HepG2 (cell line): ENCODE data around the gene NOTUM. TPM values are rescaled to one million over a fixed set of nuclear protein-coding genes. Genes with fewer than 3 reads are reported as not detected.

Experiments
- HHEX ChIP-seq: IDR thresholded peaks from 2 replicates; pipeline ENCODE4 v1.6.1; 2016; ENCODE audit warnings: control low read depth
- HNF4A ChIP-seq: sonication (generic); formaldehyde crosslinking; IDR thresholded peaks from 2 replicates; pipeline ENCODE4 v1.4.0; 2020; ENCODE audit warnings: missing genetic modification reagents
- KLF15 ChIP-seq: sonication (generic); formaldehyde crosslinking; IDR thresholded peaks from 2 replicates; pipeline ENCODE4 v1.8.1; 2023; ENCODE audit warnings: borderline replicate concordance, mild to moderate bottlenecking, inconsistent platforms, missing genetic modification reagents, mixed read lengths
- REXO4 ChIP-seq: sonication (generic); formaldehyde crosslinking; IDR thresholded peaks from 2 replicates; pipeline ENCODE4 v1.8.0; 2022; ENCODE audit warnings: missing genetic modification reagents, mild to moderate bottlenecking, borderline replicate concordance
- RXRA ChIP-seq: sonication (generic); formaldehyde crosslinking; IDR thresholded peaks from 2 replicates; pipeline ENCODE4 v1.5.1; 2020; ENCODE audit warnings: missing genetic modification reagents
- SIN3A ChIP-seq: IDR thresholded peaks from 2 replicates; pipeline ENCODE4 v1.6.1; 2011; ENCODE audit warnings: low read depth, mild to moderate bottlenecking, control low read depth, low read length, borderline replicate concordance
- SIX4 ChIP-seq: sonication (generic); formaldehyde crosslinking; IDR thresholded peaks from 2 replicates; pipeline ENCODE4 v1.4.0; 2020; ENCODE audit warnings: missing genetic modification reagents
- YEATS2 ChIP-seq: sonication (generic); formaldehyde crosslinking; IDR thresholded peaks from 2 replicates; pipeline ENCODE4 v1.4.0; 2020; ENCODE audit warnings: missing genetic modification reagents, borderline replicate concordance
- ZBTB44 ChIP-seq: sonication (generic); formaldehyde crosslinking; IDR thresholded peaks from 2 replicates; pipeline ENCODE4 v1.4.0; 2020; ENCODE audit warnings: missing genetic modification reagents
- ZFX ChIP-seq: sonication (generic); formaldehyde crosslinking; IDR thresholded peaks from 2 replicates; pipeline ENCODE4 v1.4.0; 2020; ENCODE audit warnings: mild to moderate bottlenecking, low read depth, missing genetic modification reagents, moderate library complexity
- ZMAT3 ChIP-seq: sonication (generic); formaldehyde crosslinking; conservative IDR thresholded peaks from 2 replicates; pipeline ENCODE4 v1.7.0; 2021; ENCODE audit warnings: missing genetic modification reagents
- ZNF124 ChIP-seq: sonication (generic); formaldehyde crosslinking; IDR thresholded peaks from 2 replicates; pipeline ENCODE4 v1.4.0; 2020; ENCODE audit warnings: missing genetic modification reagents
- ZNF160 ChIP-seq: sonication (generic); formaldehyde crosslinking; IDR thresholded peaks from 2 replicates; pipeline ENCODE4 v1.8.0; 2022; ENCODE audit warnings: mild to moderate bottlenecking, inconsistent platforms, missing genetic modification reagents
- ZNF232 ChIP-seq: sonication (generic); formaldehyde crosslinking; IDR thresholded peaks from 2 replicates; pipeline ENCODE4 v1.4.0; 2020; ENCODE audit warnings: missing genetic modification reagents, borderline replicate concordance
- ZNF235 ChIP-seq: sonication (generic); formaldehyde crosslinking; IDR thresholded peaks from 2 replicates; pipeline ENCODE4 v1.8.1; 2023; ENCODE audit warnings: mild to moderate bottlenecking, missing genetic modification reagents, borderline replicate concordance
- ZNF260 ChIP-seq: sonication (generic); formaldehyde crosslinking; IDR thresholded peaks from 2 replicates; pipeline ENCODE4 v1.4.0; 2020; ENCODE audit warnings: missing genetic modification reagents, low read depth, mild to moderate bottlenecking, borderline replicate concordance
- ZNF562 ChIP-seq: sonication (generic); formaldehyde crosslinking; IDR thresholded peaks from 2 replicates; pipeline ENCODE4 v1.8.0; 2022; ENCODE audit warnings: missing genetic modification reagents, borderline replicate concordance
- ZNF670 ChIP-seq: sonication (generic); formaldehyde crosslinking; IDR thresholded peaks from 2 replicates; pipeline ENCODE4 v1.8.0; 2022; ENCODE audit warnings: mild to moderate bottlenecking, missing genetic modification reagents, borderline replicate concordance
- ZNF790 ChIP-seq: sonication (generic); formaldehyde crosslinking; IDR thresholded peaks from 2 replicates; pipeline ENCODE4 v1.8.0; 2022; ENCODE audit warnings: missing genetic modification reagents, mild to moderate bottlenecking, borderline replicate concordance
- ZSCAN21 ChIP-seq: sonication (generic); formaldehyde crosslinking; IDR thresholded peaks from 2 replicates; pipeline ENCODE4 v1.8.0; 2022; ENCODE audit warnings: mild to moderate bottlenecking, missing genetic modification reagents, moderate library complexity, borderline replicate concordance
- polyA plus RNA-seq, 8 experiments: library from polyadenylated mRNA; depleted of rRNA in 3 of 8; stranded (reverse) in 7 of 8; unstranded in 1 of 8; fragments of >200 nt; fragmentation: Illumina TruSeq in 4 of 8; extraction: Trizol in 4 of 8; gene quantifications; 2 replicates each; pipeline versions ENCODE4 v1.2.1 to v1.2.3, GENCODE V29; 2011 to 2016; ENCODE audit warnings: low read depth in 4 of 8, missing spikeins in 1 of 8, mixed read lengths in 1 of 8; ENCODE audit not compliant: insufficient read depth in 1 of 8
- total RNA-seq, 5 experiments: library from RNA; depleted of rRNA; stranded (reverse); fragments of >200 nt; fragmentation: Illumina TruSeq; extraction: Trizol; gene quantifications; 2 replicates each; pipeline ENCODE4 v1.2.3, GENCODE V29; 2016; ENCODE audit warnings: low read depth in 1 of 5
- TF ChIP-seq, protein P1 (sequence below): sonication (generic); formaldehyde crosslinking; IDR thresholded peaks from 2 replicates; pipeline ENCODE4 v1.4.0; 2020; ENCODE audit warnings: missing genetic modification reagents, borderline replicate concordance
- TF ChIP-seq, protein P2 (sequence below): sonication (generic); formaldehyde crosslinking; IDR thresholded peaks from 2 replicates; pipeline ENCODE4 v1.5.1; 2020; ENCODE audit warnings: missing genetic modification reagents, mild to moderate bottlenecking, borderline replicate concordance
- TF ChIP-seq, protein P3 (sequence below): sonication (generic); formaldehyde crosslinking; IDR thresholded peaks from 2 replicates; pipeline ENCODE4 v1.8.0; 2022; ENCODE audit warnings: mild to moderate bottlenecking, missing genetic modification reagents, borderline replicate concordance

Gene NOTUM
- total and polyA plus RNA-seq, 2 of the 13 experiments (the other 11 are each of a cell fraction or from before 2014, with no cell fraction given) = 150 to 160 TPM

DNA sequence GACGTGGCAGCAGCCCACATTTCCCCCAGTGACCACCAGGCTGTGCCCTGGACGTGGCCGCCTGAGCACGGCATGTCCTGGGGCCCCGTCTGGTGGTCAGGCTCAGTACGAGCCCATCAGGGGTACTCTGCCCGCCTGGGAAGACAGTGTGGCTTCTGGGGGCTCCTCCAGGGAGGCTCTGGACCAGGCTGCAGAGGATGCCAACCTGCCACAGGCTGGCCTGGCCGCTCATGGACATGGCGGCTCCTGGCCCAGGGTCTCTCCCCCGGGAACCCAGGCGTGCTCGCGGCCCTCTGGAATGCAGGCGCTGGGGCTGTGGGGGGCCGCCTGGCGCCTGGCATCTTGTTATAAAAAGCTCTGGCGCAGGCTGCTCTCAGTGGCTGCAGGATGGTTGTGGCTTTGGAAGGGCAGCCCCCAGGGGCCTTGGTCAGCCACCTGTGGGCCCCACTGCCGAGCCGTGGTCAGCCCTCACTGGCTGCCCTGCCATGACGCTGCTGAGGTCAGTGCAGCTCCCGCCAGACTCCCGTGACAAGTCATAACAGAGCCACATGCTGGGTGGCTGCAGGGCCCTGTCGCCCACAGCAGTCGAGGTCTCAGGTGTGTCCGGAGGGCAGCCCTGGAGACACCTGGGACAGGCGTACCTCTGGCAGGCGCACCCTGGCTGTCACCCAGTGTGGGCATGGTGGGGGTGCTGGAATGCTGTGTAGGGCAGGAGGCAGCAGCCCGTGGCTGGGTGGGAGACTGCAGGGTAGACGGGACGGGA lies 46.7 kb upstream of the NOTUM start (continued):
- TF ChIP-seq, protein P1, sequence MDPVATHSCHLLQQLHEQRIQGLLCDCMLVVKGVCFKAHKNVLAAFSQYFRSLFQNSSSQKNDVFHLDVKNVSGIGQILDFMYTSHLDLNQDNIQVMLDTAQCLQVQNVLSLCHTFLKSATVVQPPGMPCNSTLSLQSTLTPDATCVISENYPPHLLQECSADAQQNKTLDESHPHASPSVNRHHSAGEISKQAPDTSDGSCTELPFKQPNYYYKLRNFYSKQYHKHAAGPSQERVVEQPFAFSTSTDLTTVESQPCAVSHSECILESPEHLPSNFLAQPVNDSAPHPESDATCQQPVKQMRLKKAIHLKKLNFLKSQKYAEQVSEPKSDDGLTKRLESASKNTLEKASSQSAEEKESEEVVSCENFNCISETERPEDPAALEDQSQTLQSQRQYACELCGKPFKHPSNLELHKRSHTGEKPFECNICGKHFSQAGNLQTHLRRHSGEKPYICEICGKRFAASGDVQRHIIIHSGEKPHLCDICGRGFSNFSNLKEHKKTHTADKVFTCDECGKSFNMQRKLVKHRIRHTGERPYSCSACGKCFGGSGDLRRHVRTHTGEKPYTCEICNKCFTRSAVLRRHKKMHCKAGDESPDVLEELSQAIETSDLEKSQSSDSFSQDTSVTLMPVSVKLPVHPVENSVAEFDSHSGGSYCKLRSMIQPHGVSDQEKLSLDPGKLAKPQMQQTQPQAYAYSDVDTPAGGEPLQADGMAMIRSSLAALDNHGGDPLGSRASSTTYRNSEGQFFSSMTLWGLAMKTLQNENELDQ (CRISPR knock-in tag) = no peak
- TF ChIP-seq ZNF232 = no peak
- no peak for TF ChIP-seq SIX4 (CRISPR knock-in tag)
- no peak for TF ChIP-seq ZNF790 (CRISPR knock-in tag)
- TF ChIP-seq ZFX (CRISPR knock-in tag) = no peak
- no peak for TF ChIP-seq ZNF160 (CRISPR knock-in tag)
- TF ChIP-seq ZNF235 (CRISPR knock-in tag) = no peak
- no peak for TF ChIP-seq ZNF562 (CRISPR knock-in tag)
- TF ChIP-seq REXO4 (CRISPR knock-in tag) = no peak
- no peak for TF ChIP-seq HHEX (CRISPR knock-in tag)
- no peak for TF ChIP-seq KLF15 (CRISPR knock-in tag)
- no peak for TF ChIP-seq ZSCAN21 (CRISPR knock-in tag)
- TF ChIP-seq ZNF670 = 0 out of 2 replicates have a peak, but pooled peaks have one; percentile 32
- no peak for TF ChIP-seq ZBTB44 (CRISPR knock-in tag)
- no peak for TF ChIP-seq SIN3A
- no peak for TF ChIP-seq HNF4A (CRISPR knock-in tag)
- TF ChIP-seq, protein P2, sequence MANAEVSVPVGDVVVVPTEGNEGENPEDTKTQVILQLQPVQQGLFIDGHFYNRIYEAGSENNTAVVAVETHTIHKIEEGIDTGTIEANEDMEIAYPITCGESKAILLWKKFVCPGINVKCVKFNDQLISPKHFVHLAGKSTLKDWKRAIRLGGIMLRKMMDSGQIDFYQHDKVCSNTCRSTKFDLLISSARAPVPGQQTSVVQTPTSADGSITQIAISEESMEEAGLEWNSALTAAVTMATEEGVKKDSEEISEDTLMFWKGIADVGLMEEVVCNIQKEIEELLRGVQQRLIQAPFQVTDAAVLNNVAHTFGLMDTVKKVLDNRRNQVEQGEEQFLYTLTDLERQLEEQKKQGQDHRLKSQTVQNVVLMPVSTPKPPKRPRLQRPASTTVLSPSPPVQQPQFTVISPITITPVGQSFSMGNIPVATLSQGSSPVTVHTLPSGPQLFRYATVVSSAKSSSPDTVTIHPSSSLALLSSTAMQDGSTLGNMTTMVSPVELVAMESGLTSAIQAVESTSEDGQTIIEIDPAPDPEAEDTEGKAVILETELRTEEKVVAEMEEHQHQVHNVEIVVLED (CRISPR knock-in tag) = no peak
- no peak for TF ChIP-seq YEATS2 (CRISPR knock-in tag)
- no peak; the same call in 1 of the 2 replicates for TF ChIP-seq RXRA (CRISPR knock-in tag)
- TF ChIP-seq, protein P3, sequence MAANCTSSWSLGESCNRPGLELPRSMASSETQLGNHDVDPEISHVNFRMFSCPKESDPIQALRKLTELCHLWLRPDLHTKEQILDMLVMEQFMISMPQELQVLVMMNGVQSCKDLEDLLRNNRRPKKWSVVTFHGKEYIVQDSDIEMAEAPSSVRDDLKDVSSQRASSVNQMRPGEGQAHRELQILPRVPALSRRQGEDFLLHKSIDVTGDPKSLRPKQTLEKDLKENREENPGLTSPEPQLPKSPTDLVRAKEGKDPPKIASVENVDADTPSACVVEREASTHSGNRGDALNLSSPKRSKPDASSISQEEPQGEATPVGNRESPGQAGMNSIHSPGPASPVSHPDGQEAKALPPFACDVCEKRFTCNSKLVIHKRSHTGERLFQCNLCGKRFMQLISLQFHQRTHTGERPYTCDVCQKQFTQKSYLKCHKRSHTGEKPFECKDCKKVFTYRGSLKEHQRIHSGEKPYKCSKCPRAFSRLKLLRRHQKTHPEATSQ (CRISPR knock-in tag) = no peak
- no peak for TF ChIP-seq ZNF124 (CRISPR knock-in tag)
- no peak for TF ChIP-seq ZNF260
- no peak for TF ChIP-seq ZMAT3
